SK-N-DZ (cell line): ENCODE results near the gene HYAL2. TPM values are rescaled to one million over a fixed set of nuclear protein-coding genes. Genes with fewer than 3 reads are reported as not detected.
A peak's percentile ranks its signal among the peaks of the same experiment; 100 is the strongest.

Experiments used
- DNase-seq: peaks from one replicate; pipeline ENCODE4 v3.0.0-alpha.2; 2015; ENCODE audit warnings: low spot score
- polyA plus RNA-seq, 2 experiments: library from polyadenylated mRNA; depleted of rRNA; stranded (reverse); fragments of >200 nt; gene quantifications; 2 replicates each; pipeline ENCODE4 v1.2.3, GENCODE V29; 2014

Gene HYAL2, protein sequence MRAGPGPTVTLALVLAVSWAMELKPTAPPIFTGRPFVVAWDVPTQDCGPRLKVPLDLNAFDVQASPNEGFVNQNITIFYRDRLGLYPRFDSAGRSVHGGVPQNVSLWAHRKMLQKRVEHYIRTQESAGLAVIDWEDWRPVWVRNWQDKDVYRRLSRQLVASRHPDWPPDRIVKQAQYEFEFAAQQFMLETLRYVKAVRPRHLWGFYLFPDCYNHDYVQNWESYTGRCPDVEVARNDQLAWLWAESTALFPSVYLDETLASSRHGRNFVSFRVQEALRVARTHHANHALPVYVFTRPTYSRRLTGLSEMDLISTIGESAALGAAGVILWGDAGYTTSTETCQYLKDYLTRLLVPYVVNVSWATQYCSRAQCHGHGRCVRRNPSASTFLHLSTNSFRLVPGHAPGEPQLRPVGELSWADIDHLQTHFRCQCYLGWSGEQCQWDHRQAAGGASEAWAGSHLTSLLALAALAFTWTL
- polyA plus RNA-seq (2014; cell fraction: cytosol; rRNA removed), result 114 and 123 TPM in 2 replicates
- 74.9 and 103 TPM in 2 replicates for polyA plus RNA-seq (2014; cell fraction: nucleus; rRNA removed)

GRCh38 chr3:50322386-50323091, at the start of gene HYAL2:
HYAL2 (minus strand) TSS chr3:50322745; CDS start chr3:50320489, 2,256 bp downstream.
- no peak for DNase-seq

DNA sequence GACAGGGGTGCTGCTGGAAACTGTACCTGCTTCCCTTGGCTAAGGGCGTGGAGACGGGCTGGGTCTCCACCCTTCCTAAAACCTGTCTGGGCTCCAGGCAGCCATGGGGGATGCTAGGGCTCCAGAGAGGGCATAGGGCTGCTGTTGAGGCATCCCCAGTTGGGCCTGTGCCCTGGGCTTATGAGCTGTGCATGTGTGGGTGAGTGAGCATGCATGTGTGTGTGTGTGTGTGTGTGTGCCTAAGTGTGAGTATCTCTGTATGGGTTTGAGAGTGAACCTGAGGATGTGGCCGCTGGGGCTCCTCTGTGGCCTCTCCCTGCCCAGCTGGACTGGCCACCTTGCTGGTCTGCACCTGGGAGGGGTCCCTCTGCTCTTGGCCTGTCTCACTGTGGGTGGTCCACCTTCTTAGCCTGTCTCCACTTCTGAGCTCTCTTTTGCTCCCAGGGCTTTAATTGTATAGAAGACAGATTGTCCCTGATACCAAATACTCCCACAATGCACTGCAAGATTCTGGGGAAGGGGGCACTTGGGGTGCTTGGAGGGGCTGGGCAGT, 48.7 kb upstream of the HYAL2 start:
- DNase-seq, result no peak

GRCh38 chr3:50370594-50370993, 48.0 kb upstream of the HYAL2 start:
- DNase-seq, result peak; percentile 59

DNA sequence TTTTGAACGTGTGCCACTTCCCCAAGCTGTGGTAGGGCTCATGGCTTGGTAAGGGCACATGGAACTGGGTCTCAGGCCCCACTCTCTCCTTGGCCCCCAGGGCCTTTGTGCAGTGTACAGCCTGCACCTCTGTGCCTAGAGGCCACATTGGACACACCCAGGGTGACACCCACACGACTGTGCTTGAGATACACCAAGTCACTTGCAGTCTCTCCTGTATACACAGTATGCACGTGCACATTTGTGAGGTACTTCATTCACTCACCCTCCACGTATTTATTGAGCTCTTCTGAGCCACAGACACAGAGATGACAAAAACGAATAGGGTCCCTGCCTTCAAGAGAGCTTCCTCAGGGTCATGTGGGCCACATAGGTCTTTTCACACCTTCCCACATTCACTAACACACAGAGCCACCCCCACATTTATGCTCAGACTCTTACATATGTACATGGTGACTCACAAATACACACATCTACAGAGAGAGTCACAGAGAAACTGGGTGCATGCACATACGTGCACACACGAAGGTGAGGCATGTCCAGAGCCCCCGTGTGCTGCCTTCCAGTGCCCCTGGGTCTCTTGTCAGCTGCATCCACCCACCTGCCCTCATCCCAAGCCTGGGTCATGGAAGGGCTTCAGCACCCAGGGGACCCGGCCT, 46.6 kb upstream of the HYAL2 start:
- no peak for DNase-seq

- DNase-seq, result no peak
These were observed 43.3 kb upstream of the HYAL2 start for GRCh38 chr3:50365842-50366220.

GRCh38 chr3:50365080-50365841, 42.7 kb upstream of the HYAL2 start:
- peak; percentile 78 for DNase-seq

DNA sequence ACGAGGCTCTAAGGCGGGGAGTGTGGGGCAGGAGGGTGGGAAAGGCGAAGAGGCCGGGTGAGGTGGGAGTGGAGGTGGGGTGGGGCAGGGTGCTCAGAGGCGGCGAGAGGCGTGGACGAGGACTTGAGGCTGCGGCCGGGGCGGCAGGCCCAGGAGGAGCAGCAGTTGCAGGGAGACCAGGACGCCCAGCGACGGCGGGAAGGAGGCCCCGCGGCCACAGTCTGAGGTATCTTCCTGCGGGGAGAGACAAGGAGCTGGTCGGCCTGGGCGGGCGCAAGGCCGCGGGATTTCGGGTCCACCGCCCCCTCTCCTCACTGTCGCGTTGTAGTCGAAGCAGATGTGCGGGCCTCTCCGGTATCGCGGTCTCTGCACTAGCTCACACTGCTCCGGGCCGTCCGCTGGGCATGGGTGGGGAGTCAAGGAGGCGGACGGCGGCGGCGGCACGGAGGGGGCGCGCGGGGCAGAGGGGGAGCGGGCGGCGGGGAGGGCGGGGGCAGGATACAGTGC, 42.1 kb upstream of the HYAL2 start:
- DNase-seq, result no peak

DNA sequence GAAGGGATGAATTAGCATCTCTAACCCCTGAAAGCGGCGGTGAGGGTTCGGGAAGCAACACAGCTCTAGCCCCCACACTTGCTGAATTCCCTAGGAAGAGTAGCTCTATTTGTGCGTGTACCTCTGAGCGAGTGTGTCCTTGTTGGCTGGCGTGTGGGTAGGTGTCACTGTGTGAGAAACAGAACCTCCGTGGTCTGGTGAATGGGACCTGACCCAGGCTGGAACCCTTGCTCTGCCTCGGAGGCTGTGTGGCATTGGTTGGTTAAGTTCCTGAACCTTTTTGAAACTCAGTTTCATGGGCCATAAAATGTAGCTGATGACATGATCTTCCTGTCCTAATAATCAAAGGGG, 37.2 kb upstream of the HYAL2 start:
- no peak for DNase-seq

- DNase-seq, result peak; percentile 97
These were observed 36.6 kb upstream of the HYAL2 start, which contains the start of gene TMEM115 for GRCh38 chr3:50358911-50359759. TMEM115 (minus strand) TSS chr3:50359521; CDS start chr3:50359063, 458 bp downstream.

DNA sequence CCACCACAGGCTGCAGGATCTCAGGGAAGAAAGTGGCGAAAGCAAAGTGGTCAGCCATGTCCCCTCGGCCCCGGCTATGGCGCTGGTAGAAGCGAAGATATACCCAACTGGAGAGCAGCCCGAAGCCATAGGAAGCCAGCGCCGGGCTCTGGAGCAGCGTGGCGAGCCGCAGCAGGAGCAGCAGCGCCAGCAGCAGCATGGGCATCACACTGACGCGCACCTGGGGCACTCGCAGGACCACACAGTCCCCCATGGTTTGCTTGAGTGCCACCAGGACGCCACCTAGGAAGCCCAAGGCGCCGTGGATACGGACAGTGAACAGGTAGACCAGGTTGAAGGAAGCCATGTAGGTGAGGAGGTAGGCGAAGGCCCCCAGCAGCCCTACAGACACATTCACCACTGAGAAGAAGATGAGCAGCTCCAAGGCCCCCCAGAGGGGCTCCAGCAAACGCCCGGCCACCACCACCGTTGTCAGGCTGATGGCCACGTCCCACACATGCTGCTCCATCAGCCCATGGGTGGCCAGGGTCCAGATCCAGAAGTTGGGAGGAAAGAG, 35.9 kb upstream of the HYAL2 start:
- no peak for DNase-seq

DNA sequence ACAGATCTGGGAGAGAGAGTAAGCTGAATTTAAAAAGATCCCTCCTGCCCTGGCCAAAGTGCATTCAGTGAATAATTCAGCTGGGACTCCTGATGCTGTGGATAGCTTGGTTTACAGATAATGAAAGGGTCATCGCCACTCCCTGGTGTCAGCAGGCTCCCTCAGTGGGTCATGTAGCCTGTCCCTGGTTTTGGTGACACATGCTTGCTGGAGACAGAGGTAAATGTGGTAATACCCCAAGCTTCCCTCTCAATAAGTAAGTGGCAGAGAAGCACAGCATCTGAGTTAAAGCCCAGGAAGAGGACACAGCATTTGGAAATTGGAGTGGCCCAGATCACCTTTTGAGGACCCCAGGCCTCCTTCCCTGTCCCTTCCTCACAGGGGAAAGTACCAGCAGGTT, 34.9 kb upstream of the HYAL2 start:
- no peak for DNase-seq

DNA sequence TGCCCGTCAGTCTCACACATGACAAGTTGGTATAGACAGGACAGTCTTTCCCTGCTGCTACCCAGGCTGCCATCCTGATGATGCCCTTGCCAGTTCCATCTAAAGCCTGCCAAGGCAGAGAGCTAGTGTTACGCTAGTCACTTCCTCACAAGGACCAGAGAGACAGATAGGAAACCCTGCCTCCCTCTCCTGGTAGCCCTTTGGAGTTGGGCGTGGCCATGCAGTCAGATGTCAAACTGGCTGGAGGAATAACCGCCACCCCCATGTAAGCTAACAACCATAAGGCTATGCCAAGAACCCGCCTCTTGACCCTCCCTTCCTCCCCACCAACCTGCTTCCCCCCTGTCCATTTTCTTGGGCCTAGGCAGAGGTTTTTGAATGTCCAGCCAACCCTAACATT, 34.0 kb upstream of the HYAL2 start:
- no peak for DNase-seq

DNA sequence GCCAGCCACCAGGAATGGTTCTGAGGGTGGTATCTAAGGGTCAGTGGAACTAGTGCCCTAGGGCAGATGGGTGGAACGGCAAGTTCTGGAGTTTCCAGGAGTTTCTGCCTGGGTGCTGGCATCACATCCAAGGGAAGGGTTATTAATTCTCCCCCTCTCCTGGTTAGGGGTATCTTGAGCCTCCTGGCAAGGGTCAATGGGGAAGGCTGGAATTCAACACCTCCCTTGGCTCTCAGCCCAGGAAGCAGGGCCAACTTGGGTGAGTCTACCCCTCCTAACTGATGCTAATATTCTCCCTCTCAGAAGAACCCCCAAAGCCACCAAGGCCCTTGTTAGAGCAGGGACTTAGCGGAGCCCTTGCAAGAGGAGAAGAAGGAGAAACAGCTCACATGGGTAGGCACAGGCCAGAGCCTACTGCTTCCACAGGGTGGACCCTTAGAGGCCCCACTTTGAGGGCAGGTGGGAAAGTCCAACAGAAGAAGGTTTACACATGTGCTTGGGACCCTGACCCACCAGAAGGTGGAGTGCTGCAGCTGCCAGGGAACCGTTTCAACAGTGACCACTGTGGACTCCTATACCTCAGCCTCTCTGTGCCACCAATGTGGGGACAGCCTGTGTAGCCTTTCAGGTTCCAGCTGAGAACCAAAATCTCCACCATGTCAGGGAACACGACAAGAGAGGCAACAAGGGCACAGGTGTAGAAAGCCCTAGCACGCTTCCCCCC, 33.4 kb upstream of the HYAL2 start:
- no peak for DNase-seq

DNA sequence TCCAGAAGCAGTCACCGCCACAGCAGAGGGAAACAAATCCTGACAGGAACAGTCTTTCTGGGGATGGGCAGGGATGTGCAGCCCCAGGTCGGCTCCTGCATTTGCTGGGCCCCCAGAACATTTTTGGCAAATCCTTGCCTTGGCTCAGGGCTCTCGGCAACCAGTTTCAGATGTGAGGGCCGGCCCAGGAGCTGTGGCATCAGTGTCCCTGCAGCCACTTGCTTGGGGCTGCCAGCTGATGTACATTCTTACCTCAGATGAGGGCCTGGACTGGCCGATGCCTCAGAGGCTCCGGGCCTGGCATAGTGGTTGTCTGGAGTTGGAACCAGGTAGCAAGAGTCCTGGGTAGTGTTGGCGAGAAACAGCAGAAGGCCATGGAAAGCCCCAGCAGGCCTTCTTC, 32.3 kb upstream of the HYAL2 start:
- DNase-seq, result no peak

GRCh38 chr3:50354186-50354764, 31.7 kb upstream of the HYAL2 start:
- DNase-seq, result no peak

GRCh38 chr3:50353245-50354004, 30.9 kb upstream of the HYAL2 start:
- DNase-seq, result no peak

DNA sequence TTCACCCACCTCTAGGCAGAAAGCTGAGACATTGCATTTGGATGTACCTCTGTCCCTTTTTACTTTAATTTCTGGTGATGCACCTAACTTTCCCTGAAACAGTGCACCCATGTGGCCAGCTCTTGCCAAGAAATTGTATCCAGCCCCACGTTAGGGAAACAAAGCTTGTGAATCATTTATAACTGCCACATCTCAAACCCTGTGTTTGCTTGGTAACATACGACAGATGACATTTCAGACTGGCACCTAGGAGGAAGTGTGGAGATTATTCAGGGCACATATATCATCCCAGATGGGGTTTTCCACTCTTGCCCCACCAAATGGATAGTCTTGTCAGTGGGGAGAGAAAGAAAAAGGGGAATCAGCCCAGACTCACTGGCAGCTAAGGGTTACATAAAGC, 30.2 kb upstream of the HYAL2 start:
- DNase-seq, result no peak

GRCh38 chr3:50351323-50351697, 28.8 kb upstream of the HYAL2 start:
- no peak for DNase-seq
